ENCODE data around the gene INTS3.
A peak's percentile ranks its signal among the peaks of the same experiment; 100 is the strongest.

GRCh38 chr1:153679337-153680119 is 48.3 kb upstream of the INTS3 start:
- TF ChIP-seq, protein P1, sequence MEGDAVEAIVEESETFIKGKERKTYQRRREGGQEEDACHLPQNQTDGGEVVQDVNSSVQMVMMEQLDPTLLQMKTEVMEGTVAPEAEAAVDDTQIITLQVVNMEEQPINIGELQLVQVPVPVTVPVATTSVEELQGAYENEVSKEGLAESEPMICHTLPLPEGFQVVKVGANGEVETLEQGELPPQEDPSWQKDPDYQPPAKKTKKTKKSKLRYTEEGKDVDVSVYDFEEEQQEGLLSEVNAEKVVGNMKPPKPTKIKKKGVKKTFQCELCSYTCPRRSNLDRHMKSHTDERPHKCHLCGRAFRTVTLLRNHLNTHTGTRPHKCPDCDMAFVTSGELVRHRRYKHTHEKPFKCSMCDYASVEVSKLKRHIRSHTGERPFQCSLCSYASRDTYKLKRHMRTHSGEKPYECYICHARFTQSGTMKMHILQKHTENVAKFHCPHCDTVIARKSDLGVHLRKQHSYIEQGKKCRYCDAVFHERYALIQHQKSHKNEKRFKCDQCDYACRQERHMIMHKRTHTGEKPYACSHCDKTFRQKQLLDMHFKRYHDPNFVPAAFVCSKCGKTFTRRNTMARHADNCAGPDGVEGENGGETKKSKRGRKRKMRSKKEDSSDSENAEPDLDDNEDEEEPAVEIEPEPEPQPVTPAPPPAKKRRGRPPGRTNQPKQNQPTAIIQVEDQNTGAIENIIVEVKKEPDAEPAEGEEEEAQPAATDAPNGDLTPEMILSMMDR (IDR thresholded peaks at IDR 0.05): peak in 3 of 6 experiments; percentile 18 to 34 (median 20)
- TF ChIP-seq POLR2A (IDR thresholded peaks at IDR 0.05): no peak
